ENCODE measurements around the gene PRPF6. TPM values are rescaled to one million over a fixed set of nuclear protein-coding genes. Genes with fewer than 3 reads are reported as not detected.

PRPF6 gene
- total and polyA plus RNA-seq, 2 of the 13 experiments (the other 11 are each of a cell fraction or from before 2014, with no cell fraction given), result 63.7 to 101 TPM

DNA sequence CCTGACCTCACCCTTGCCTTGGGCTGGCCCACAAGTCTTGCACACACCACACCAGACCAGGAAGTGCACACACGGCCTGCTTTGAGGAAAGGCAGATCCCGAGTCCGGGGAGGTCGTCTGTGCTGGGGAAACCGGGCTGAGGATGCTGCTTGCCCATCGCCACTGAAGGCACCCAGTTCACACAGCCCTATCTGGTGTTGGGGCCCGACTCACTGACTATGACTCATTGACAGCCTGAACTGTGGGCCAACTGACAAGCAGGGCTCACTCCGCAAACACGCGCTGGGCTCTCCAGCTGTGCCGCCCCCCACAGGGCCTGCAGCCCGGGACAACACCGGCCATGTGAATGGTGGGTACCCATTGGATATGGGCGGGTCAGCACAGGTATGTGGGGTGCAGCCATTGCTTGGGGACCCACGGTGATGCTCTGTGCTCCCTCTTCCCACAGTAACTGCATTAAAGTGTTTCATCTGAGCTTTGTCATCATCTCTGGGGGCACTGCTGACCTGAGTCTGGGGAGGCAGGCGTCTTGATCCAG is 3.1 kb upstream of the PRPF6 start (continued):
- TF ChIP-seq ZNF569 (CRISPR knock-in tag; IDR thresholded peaks at IDR 0.05; ENCODE audit: borderline replicate concordance), result no peak
- TF ChIP-seq, protein P1, sequence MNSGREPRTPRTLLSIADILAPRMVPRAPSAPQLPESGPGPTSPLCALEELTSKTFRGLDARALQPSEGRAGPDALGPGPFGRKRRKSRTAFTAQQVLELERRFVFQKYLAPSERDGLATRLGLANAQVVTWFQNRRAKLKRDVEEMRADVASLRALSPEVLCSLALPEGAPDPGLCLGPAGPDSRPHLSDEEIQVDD (CRISPR knock-in tag; IDR thresholded peaks at IDR 0.05; ENCODE audit: borderline replicate concordance), result no peak; the same call in 1 of the 2 replicates
- no peak for TF ChIP-seq NR1H2 (CRISPR knock-in tag; IDR thresholded peaks at IDR 0.05; ENCODE audit: borderline replicate concordance, low read depth)
- TF ChIP-seq ZNF546 (CRISPR knock-in tag; conservative IDR thresholded peaks at IDR 0.05), result no peak
- TF ChIP-seq SRSF9 (IDR thresholded peaks at IDR 0.05; ENCODE audit: borderline replicate concordance, insufficient read depth, low read depth, low read length, poor library complexity, severe bottlenecking), result no peak
- TF ChIP-seq, protein P2, sequence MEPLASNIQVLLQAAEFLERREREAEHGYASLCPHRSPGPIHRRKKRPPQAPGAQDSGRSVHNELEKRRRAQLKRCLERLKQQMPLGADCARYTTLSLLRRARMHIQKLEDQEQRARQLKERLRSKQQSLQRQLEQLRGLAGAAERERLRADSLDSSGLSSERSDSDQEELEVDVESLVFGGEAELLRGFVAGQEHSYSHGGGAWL (CRISPR knock-in tag; IDR thresholded peaks at IDR 0.05), result peak; percentile 90
- TF ChIP-seq ZUFSP (CRISPR knock-in tag; IDR thresholded peaks at IDR 0.05; ENCODE audit: borderline replicate concordance), result no peak
- TF ChIP-seq CSRNP2 (CRISPR knock-in tag; conservative IDR thresholded peaks at IDR 0.05; ENCODE audit: low read depth), result no peak
- TF ChIP-seq ZNF276 (CRISPR knock-in tag; IDR thresholded peaks at IDR 0.05; ENCODE audit: low read depth), result no peak; the same call in 1 of the 2 replicates
- no peak for TF ChIP-seq SMARCE1 (IDR thresholded peaks at IDR 0.05; ENCODE audit: borderline replicate concordance)
- TF ChIP-seq, protein P3, sequence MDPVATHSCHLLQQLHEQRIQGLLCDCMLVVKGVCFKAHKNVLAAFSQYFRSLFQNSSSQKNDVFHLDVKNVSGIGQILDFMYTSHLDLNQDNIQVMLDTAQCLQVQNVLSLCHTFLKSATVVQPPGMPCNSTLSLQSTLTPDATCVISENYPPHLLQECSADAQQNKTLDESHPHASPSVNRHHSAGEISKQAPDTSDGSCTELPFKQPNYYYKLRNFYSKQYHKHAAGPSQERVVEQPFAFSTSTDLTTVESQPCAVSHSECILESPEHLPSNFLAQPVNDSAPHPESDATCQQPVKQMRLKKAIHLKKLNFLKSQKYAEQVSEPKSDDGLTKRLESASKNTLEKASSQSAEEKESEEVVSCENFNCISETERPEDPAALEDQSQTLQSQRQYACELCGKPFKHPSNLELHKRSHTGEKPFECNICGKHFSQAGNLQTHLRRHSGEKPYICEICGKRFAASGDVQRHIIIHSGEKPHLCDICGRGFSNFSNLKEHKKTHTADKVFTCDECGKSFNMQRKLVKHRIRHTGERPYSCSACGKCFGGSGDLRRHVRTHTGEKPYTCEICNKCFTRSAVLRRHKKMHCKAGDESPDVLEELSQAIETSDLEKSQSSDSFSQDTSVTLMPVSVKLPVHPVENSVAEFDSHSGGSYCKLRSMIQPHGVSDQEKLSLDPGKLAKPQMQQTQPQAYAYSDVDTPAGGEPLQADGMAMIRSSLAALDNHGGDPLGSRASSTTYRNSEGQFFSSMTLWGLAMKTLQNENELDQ (CRISPR knock-in tag; IDR thresholded peaks at IDR 0.05; ENCODE audit: borderline replicate concordance), result no peak
- no peak for TF ChIP-seq SOX13 (IDR thresholded peaks at IDR 0.05)
- peak in 1 of 2 experiments; percentile 36; a peak in 1 of 4 replicates for TF ChIP-seq SOX13 (CRISPR knock-in tag; conservative IDR thresholded peaks at IDR 0.05 in 1 of 2, IDR thresholded peaks at IDR 0.05 in 1 of 2)
- TF ChIP-seq AGO1 (IDR thresholded peaks at IDR 0.05; ENCODE audit: low read depth, low read length, poor library complexity, severe bottlenecking), result peak; percentile 94
- TF ChIP-seq GTF2F1 (IDR thresholded peaks at IDR 0.05; ENCODE audit: low read length), result no peak
- peak; percentile 75; the same call in 1 of the 2 replicates for TF ChIP-seq TBX2 (CRISPR knock-in tag; IDR thresholded peaks at IDR 0.05; ENCODE audit: borderline replicate concordance)
- no peak for TF ChIP-seq ZBTB8A (CRISPR knock-in tag; IDR thresholded peaks at IDR 0.05; ENCODE audit: borderline replicate concordance, low read depth)
- peak; percentile 75 for TF ChIP-seq FOXC1 (CRISPR knock-in tag; IDR thresholded peaks at IDR 0.05; ENCODE audit: borderline replicate concordance)
- TF ChIP-seq ZNF121 (CRISPR knock-in tag; IDR thresholded peaks at IDR 0.05), result peak; percentile 85
- peak; percentile 64; the same call in 1 of the 2 replicates for TF ChIP-seq FOXK1 (CRISPR knock-in tag; IDR thresholded peaks at IDR 0.05; ENCODE audit: borderline replicate concordance, low read depth)

Measured in HepG2 (cell line).